GM12878 (cell line): ENCODE measurements around the gene LIN54. TPM values are rescaled to one million over a fixed set of nuclear protein-coding genes. Genes with fewer than 3 reads are reported as not detected.
"Not testable (repeated sequence)": the region's sequence is repeated elsewhere in the genome, so short reads cannot be mapped to it uniquely, and the experiment has no call there.

ENCODE experiments used
- ATAC-seq: fragments of 200-7000 bp; cut with Tn5 transposase; 3 replicates; pipeline ENCODE4 v1.9.1; 2020; ENCODE audit warnings: mild to moderate bottlenecking, moderate library complexity
- BruUV-seq: library from RNA; stranded (reverse); fragments of 400-500 nt; replicated peaks from 2 replicates; lab custom pipeline; 2021; lab: Mats Ljungman, UMichigan
- CTCF ChIA-PET: fragments of 300-600 bp; sonication (Branson Sonifier 250); formaldehyde crosslinking; extraction: SDS; loops from one replicate; lab custom pipeline; 2021; ENCODE audit warnings: inconsistent platforms; lab: Yijun Ruan, JAX
- POLR2A ChIA-PET: fragments of 350-600 bp; formaldehyde crosslinking; extraction: SDS; loops from one replicate; lab custom pipeline; 2021; ENCODE audit warnings: inconsistent platforms; lab: Charles Lee
- RAD21 ChIA-PET: fragments of 300-600 bp; sonication (Branson Sonifier 250); formaldehyde crosslinking; loops from one replicate; lab custom pipeline; 2023; ENCODE audit warnings: antibody characterized with exemption; ENCODE audit not compliant: unreplicated experiment; lab: Charles Lee
- SMC1A ChIA-PET: fragments of 300-600 bp; sonication (Branson Sonifier 250); formaldehyde crosslinking; loops from one replicate; lab custom pipeline; 2023; ENCODE audit not compliant: unreplicated experiment, uncharacterized antibody; lab: Charles Lee
- DNase-seq: peaks from one replicate; pipeline ENCODE4 v3.0.0-alpha.2; 2011; ENCODE audit warnings: low read depth, low spot score
- FAIRE-seq: peaks from 3 replicates; lab custom pipeline; 2011; peaks lifted over from hg19 to GRCh38; lab: Jason Lieb, UNC
- H2AFZ ChIP-seq: 2 replicates; pipeline ENCODE4 v1.6.0; 2011; ENCODE audit warnings: low read depth, low read length, control low read depth; ENCODE audit not compliant: control insufficient read depth
- H3K27ac ChIP-seq: 2 replicates; pipeline ENCODE4 v1.5.1; 2011; ENCODE audit warnings: control low read depth; ENCODE audit not compliant: control insufficient read depth, insufficient read depth
- H3K27me3 ChIP-seq, 2 experiments: replicated peaks in 1 of 2; 2 replicates each; pipeline versions ENCODE4 v1.6.0 to v1.6.1; 2011; ENCODE audit warnings: low read length in 1 of 2; ENCODE audit not compliant: control insufficient read depth in 2 of 2, insufficient read depth in 2 of 2
- H3K36me3 ChIP-seq, 2 experiments: 2 replicates each; pipeline ENCODE4 v1.5.1; 2011; ENCODE audit warnings: low read length in 1 of 2; ENCODE audit not compliant: control insufficient read depth in 2 of 2, insufficient read depth in 2 of 2
- H3K4me1 ChIP-seq: 2 replicates; pipeline ENCODE4 v1.6.1; 2011; ENCODE audit warnings: mild to moderate bottlenecking, low read length, moderate library complexity, mixed read lengths; ENCODE audit not compliant: control insufficient read depth, insufficient read depth
- H3K4me2 ChIP-seq: 2 replicates; pipeline ENCODE4 v1.6.0; 2011; ENCODE audit warnings: control low read depth; ENCODE audit not compliant: control insufficient read depth, insufficient read depth
- H3K4me3 ChIP-seq: fragments of 200-600 bp; sonication (generic); 2 replicates; pipeline ENCODE4 v1.5.1; 2016
- H3K79me2 ChIP-seq: 2 replicates; pipeline ENCODE4 v1.6.0; 2011; ENCODE audit warnings: low read length; ENCODE audit not compliant: control insufficient read depth, insufficient read depth
- H3K9ac ChIP-seq: 2 replicates; pipeline ENCODE4 v1.8.0; 2011; ENCODE audit warnings: low read length, control low read depth, mixed read lengths; ENCODE audit not compliant: control insufficient read depth, insufficient read depth
- H3K9me3 ChIP-seq: replicated peaks from 3 replicates; pipeline ENCODE4 v1.5.1; 2011; ENCODE audit warnings: mild to moderate bottlenecking, low read length; ENCODE audit not compliant: control insufficient read depth, insufficient read depth
- H4K20me1 ChIP-seq: 2 replicates; pipeline ENCODE4 v1.6.0; 2011; ENCODE audit not compliant: control insufficient read depth, insufficient read depth
- CBFB ChIP-seq: IDR thresholded peaks from 2 replicates; pipeline ENCODE4 v1.6.1; 2016; ENCODE audit warnings: antibody characterized with exemption, low read depth
- CBX5 ChIP-seq: sonication (generic); IDR thresholded peaks from 2 replicates; pipeline ENCODE4 v1.6.1; 2016; ENCODE audit warnings: low read depth, moderate library complexity, mild to moderate bottlenecking, inconsistent platforms
- ZSCAN29 ChIP-seq: fragments of 450-650 bp; IDR thresholded peaks from 2 replicates; pipeline ENCODE4 v1.6.1; 2017; ENCODE audit warnings: mild to moderate bottlenecking, moderate library complexity
- WGBS: methylation state at CpG from one replicate; pipeline ENCODE4 v1.1.6; 2016; ENCODE audit warnings: low lambda C conversion rate; ENCODE audit not compliant: insufficient replicate concordance, insufficient coverage; ENCODE audit errors: missing lambda C conversion rate; 5-methylcytosine and 5-hydroxymethylcytosine counted together
- in situ Hi-C: fragments of 300-500 bp; cut with MboI; formaldehyde crosslinking; loops from 9 replicates; pipeline ENCODE4 v1.14.3; 2018; ENCODE audit warnings: mixed read lengths
- intact Hi-C: fragments of 100-400 bp; cut with micrococcal nuclease; formaldehyde crosslinking; loops from one replicate; pipeline ENCODE4 v1.14.2; 2022; ENCODE audit not compliant: unreplicated experiment
- polyA plus RNA-seq, 11 experiments: library from polyadenylated mRNA; depleted of rRNA in 4 of 11; unstranded in 6 of 11; stranded (reverse) in 5 of 11; fragments of >200 nt; fragmentation: Nextera tagmentation in 4 of 11; fragmentation: Illumina TruSeq in 1 of 11; extraction: Ambion mirVana in 4 of 11; extraction: Trizol in 1 of 11; gene quantifications; 1 replicate in 1 of 11; 2 replicates in 10 of 11; pipeline versions ENCODE4 v1.2.1 to v1.2.3, GENCODE V29; 2011 to 2016; ENCODE audit warnings: inconsistent platforms in 2 of 11, missing spikeins in 2 of 11, low read depth in 1 of 11
- total RNA-seq, 4 experiments: library from RNA; depleted of rRNA in 3 of 4; stranded (reverse); fragments of >200 nt in 3 of 4; fragmentation: Illumina TruSeq in 1 of 4; extraction: Trizol in 1 of 4; gene quantifications; 2 replicates each; pipeline versions ENCODE4 v1.2.1 to v1.2.3, GENCODE V29; 2013 to 2021

LIN54 gene
- total and polyA plus RNA-seq, 10 of the 15 experiments (the other 5 are each of a cell fraction or from before 2014, with no cell fraction given) = 1.5 to 20.4 (median 12.2) TPM

GRCh38 chr4:83024233-83024632 lies 13.6 kb upstream of the LIN54 start:
- FAIRE-seq = no peak
- CTCF ChIA-PET = interaction anchor here (0.6 to 0.7 kb wide), 2 partner anchors 18 to 208 kb away, joined by 3 to 4 read pairs; no protein-coding TSS in a partner anchor

GRCh38 chr4:83023599-83023998 lies 13.0 kb upstream of the LIN54 start:
- DNase-seq, FAIRE-seq, SMC1A ChIA-PET, H3K4me2 ChIP-seq, ATAC-seq, H2AFZ ChIP-seq, POLR2A ChIA-PET, H3K36me3 ChIP-seq, RAD21 ChIA-PET, in situ Hi-C loops, H4K20me1 ChIP-seq, H3K4me3 ChIP-seq, H3K9ac ChIP-seq, BruUV-seq, H3K27ac ChIP-seq, H3K79me2 ChIP-seq, H3K9me3 ChIP-seq, H3K4me1 ChIP-seq, H3K27me3 ChIP-seq, intact Hi-C loops: not testable (repeated sequence)
- WGBS = 94% methylated on average over 1 of the region's 1 CpG
- CTCF ChIA-PET = interaction anchor here (0.6 kb wide), 1 partner anchor 17 kb away, joined by 4 read pairs; no protein-coding TSS in a partner anchor

More at GRCh38 chr4:83024233-83024632, 13.6 kb upstream of the LIN54 start:
- RAD21 ChIA-PET = no interaction called here
- ATAC-seq (no peak), DNase-seq (no peak)
- no peak overlapping the region for H3K9ac ChIP-seq
- 100% methylated on average over 2 of the region's 2 CpGs for WGBS
- no peak overlapping the region for H3K4me2 ChIP-seq
- in situ Hi-C loops (no loop called here), intact Hi-C loops (no loop called here)
- POLR2A ChIA-PET = no interaction called here
- H3K27me3 ChIP-seq = no peaks in the 10 kb centered on the region
- no peak overlapping the region for H2AFZ ChIP-seq
- H3K9me3 ChIP-seq = peaks cover 9% of the 10 kb centered on the region; the same call in 2 of the 3 replicates
- H3K4me1 ChIP-seq = peaks cover 3% of the 10 kb centered on the region
- TF ChIP-seq ZSCAN29 = no peak
- no peak for TF ChIP-seq CBFB
- TF ChIP-seq CBX5 = peak; percentile 39; the same call in 1 of the 2 replicates
- H3K27ac ChIP-seq = no peak overlapping the region
- no peaks in the 10 kb centered on the region for H3K79me2 ChIP-seq
- H4K20me1 ChIP-seq = no peaks in the 10 kb centered on the region
- SMC1A ChIA-PET = no interaction called here
- no peaks in the 10 kb centered on the region for H3K36me3 ChIP-seq
- BruUV-seq = no TSS peak
- H3K4me3 ChIP-seq = no peak overlapping the region
